SKM-1 (cell line): Measurements from ENCODE around the gene OLFML2A.
"Not testable (repeated sequence)": the region's sequence is repeated elsewhere in the genome, so short reads cannot be mapped to it uniquely, and the experiment has no call there.

Experiments used
- DNase-seq: peaks from one replicate; lab custom pipeline; 2025; ENCODE audit not compliant: unreplicated experiment; lab: John Stamatoyannopoulos, UW

OLFML2A gene

GRCh38 chr9:124776954-124777648, at the start of gene OLFML2A:
TSS of gene OLFML2A (plus strand) at chr9:124777133. CDS start at chr9:124777271, 138 bp downstream.
- no peak for DNase-seq

- no peak for DNase-seq
Observed at GRCh38 chr9:124730772-124731171, 46.2 kb upstream of the OLFML2A start.

GRCh38 chr9:124733964-124734740, 42.8 kb upstream of the OLFML2A start:
- DNase-seq, result no peak

GRCh38 chr9:124734741-124735083, 42.2 kb upstream of the OLFML2A start:
- not testable (repeated sequence) for DNase-seq

- DNase-seq, result no peak
Observed at GRCh38 chr9:124735121-124735520, 41.8 kb upstream of the OLFML2A start.

GRCh38 chr9:124738075-124738474, 38.9 kb upstream of the OLFML2A start:
- DNase-seq, result not testable (repeated sequence)

GRCh38 chr9:124739360-124739759, 37.6 kb upstream of the OLFML2A start:
- DNase-seq, result no peak

- DNase-seq, result no peak
Observed at GRCh38 chr9:124741149-124741548, 35.8 kb upstream of the OLFML2A start.

GRCh38 chr9:124741662-124742061, 35.3 kb upstream of the OLFML2A start:
- DNase-seq, result no peak

GRCh38 chr9:124742940-124743339, 34.0 kb upstream of the OLFML2A start:
- no peak for DNase-seq

- DNase-seq, result no peak
Observed at GRCh38 chr9:124743686-124744348, 33.1 kb upstream of the OLFML2A start.

GRCh38 chr9:124747065-124747464, 29.9 kb upstream of the OLFML2A start:
- DNase-seq, result no peak

GRCh38 chr9:124749284-124749683, 27.6 kb upstream of the OLFML2A start:
- no peak for DNase-seq

GRCh38 chr9:124749781-124750180, 27.2 kb upstream of the OLFML2A start:
- no peak for DNase-seq

GRCh38 chr9:124752967-124753366, 24.0 kb upstream of the OLFML2A start:
- no peak for DNase-seq

- no peak for DNase-seq
Observed at GRCh38 chr9:124754289-124754688, 22.6 kb upstream of the OLFML2A start.

- no peak for DNase-seq
Observed at GRCh38 chr9:124755061-124755460, 21.9 kb upstream of the OLFML2A start.

- DNase-seq, result no peak
Observed at GRCh38 chr9:124756011-124756410, 20.9 kb upstream of the OLFML2A start.

GRCh38 chr9:124757616-124758015, 19.3 kb upstream of the OLFML2A start:
- DNase-seq, result no peak

- DNase-seq, result peak; percentile 88
Observed at GRCh38 chr9:124758061-124758460, 18.9 kb upstream of the OLFML2A start.

- no peak for DNase-seq
Observed at GRCh38 chr9:124758691-124759090, 18.2 kb upstream of the OLFML2A start.

GRCh38 chr9:124759327-124759726, 17.6 kb upstream of the OLFML2A start:
- no peak for DNase-seq
